CD4-positive, alpha-beta T cell treated with Interleukin-6 at 100 ng/mL for 8 hours (primary cell): ENCODE results near the gene SYT3.

Source experiments
- DNase-seq: peaks from one replicate; pipeline ENCODE4 v3.0.0-alpha.2; 2020; ENCODE audit warnings: mixed read lengths, low spot score

SYT3 gene

DNA sequence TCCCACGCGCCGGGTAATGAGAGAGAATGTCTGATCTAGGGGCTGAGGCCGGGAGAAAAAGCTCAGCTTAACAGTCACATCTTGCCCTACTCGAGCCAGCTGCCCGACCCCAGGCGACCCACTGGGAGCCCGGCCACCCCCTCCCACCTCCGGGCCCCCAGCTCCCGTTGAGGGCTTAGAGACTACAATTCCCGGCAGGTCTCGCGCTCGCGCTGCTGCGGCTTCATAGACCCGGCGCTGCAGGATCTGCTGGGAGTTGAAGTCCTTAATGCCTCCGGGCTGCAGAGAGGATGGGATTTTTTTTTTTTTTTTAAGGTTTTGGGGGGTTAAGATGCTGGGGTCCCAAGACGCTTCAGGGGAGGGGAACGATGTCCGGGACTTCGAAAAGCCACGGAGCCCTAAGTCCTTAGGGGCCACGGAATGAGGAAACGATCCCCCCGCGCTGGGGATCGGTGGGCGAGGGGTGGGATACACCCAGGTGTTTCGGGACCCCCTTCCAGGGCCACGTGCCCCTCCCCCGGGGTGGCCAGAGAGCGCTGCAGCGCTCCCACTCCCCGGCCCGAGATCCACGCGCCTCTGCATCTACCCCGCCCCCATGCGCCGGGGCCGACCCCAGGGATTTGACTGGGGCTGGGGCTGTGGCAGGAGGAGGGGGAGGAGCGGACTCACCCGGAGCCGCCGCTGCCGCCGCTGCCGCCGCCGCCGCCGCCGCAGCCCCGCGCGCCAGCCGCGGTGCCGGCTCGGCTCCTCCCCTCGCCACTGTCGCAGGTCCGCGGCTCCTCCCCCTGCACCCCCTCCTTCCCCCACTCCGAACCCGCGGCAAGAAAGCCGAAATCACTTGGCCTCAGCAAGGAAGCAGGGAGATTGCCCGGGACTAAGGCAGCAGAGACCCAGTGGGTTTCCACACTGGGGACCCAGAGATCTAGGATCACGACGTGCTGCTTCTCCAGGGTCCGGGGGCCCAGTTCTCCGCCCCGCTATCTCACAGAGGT, at the start of gene SYT3:
SYT3 (minus strand) TSS at position 761 of the 992 bp plus-strand sequence. CDS start 2,470 bp downstream, outside the sequence.
- DNase-seq: no peak

- DNase-seq: no peak
These were observed 49.1 kb upstream of the SYT3 start for GRCh38 chr19:50688766-50689165.

- no peak for DNase-seq
These were observed 46.8 kb upstream of the SYT3 start for GRCh38 chr19:50686310-50687032.

DNA sequence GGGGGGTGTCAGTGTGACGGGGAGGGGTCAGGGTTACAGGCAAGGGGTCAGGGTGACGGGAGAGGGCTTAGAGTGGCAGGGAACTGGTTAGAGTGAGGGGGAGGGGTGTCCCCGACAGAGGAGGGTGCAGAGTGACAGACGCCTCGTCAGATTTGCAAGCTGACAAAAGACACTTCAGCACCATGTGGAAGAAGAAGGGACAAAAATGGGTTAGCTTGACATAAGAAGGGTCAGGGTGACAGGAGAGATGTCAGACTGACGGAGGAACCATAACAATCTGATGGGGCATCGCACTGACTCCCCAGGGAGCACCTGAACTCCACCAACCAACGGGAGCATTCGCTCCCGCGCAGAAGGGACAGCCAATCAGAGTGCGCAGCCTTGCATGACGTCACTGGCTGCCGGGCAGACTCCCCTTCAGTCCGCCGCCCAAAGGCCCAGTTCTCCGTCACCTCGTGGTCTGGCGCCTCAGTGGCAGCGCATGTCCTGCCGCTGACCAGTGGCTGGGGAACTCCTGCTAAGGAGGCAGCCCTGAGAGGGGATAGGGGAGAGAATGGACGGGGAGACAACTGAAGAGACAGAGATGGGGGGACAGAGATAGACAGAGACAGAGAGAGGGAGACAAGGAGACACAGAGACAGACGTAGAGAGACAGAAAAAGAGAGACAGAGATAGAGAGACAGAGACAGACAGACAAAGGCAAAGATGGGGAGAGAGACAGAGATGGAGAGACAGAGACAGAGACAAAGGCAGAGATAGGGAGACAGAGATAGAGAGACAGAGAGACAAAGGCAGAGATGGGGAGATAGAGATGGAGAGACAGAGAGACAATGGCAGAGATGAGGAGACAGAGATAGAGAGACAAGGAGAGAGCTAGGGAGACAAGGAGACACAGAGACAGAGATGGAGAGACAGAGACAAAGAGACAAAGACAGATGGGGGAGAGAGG, 39.8 kb upstream of the SYT3 start:
- DNase-seq: peak; percentile 55

- DNase-seq: no peak
These were observed 38.6 kb upstream of the SYT3 start for GRCh38 chr19:50678323-50678722.

- no peak for DNase-seq
These were observed 38.0 kb upstream of the SYT3 start for GRCh38 chr19:50677636-50678035.

- no peak for DNase-seq
These were observed 37.0 kb upstream of the SYT3 start for GRCh38 chr19:50676625-50677197.

GRCh38 chr19:50673118-50673517, 33.4 kb upstream of the SYT3 start:
- no peak for DNase-seq

DNA sequence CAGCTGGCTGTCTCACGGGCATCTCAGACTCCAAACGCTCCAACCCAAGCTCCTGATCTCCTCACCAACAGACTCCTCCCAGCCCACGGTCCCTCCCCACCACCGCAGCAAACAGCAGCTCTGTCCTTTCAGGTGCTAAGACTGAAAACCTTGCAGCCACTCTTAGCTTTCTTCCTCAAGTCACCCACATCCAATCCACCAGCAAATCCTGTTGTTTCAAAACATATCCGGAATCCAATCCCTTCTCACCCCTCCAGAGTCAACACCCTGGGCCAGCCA, 30.4 kb upstream of the SYT3 start:
- no peak for DNase-seq

DNA sequence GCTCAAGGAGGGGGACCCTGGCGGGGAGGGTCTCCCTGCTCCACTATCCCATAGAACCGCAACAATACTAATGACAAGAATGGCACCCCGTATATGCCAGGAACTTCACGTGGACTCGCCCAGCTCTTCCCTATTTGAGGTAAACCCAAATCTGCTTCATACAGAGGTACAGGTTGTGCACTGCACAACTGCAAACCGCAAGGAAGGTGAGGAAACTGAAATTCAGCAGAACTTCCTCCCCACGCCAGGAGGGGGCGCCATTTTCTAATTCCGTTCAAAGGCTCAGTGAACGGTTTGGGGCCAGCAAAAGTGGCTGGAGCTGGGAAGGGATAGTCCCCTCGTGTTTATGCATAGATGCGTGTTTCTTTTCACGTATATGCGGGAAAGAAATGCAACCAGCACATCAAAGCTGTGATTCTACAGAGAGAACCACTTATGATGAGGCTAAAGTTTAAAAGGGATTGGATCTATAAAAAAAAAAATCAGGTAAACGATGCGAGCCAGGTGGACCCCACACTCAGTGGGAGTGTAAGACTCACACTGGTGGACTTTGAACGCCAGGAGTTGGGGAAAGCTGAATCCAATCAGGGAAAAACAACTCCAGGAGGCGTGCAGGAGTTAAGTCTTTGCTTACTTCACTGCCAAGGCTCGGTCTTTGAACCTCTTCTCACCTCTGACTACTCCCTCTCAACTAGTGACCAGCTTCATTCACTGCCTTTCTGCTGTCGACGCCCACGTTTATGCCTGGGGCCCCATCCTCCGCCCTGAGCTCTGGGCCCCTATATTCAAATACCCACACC, 29.8 kb upstream of the SYT3 start:
- DNase-seq: no peak

- DNase-seq: no peak
These were observed 29.2 kb upstream of the SYT3 start for GRCh38 chr19:50668879-50669278.

DNA sequence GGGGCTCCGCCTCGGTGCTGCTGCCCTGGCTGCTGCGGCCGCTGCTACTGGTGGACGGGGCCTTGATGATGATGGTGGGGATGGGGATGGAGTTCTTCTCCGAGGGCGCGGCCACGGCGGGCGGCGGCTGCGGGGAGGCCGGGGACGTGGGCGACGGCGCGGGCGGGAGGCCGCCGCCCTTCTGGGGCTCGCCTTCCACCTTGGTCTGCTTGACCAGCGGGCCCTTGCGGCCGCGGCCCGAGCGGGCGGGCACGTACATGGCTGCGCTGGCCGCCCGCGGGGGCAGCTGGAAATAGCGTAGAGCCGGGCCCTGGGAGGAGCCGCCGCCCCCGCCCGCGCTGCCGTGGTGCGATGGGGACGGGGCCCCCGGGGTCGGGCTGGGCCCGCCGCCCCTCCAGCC, 28.7 kb upstream of the SYT3 start:
- no peak for DNase-seq

- DNase-seq: no peak
These were observed 28.1 kb upstream of the SYT3 start for GRCh38 chr19:50667759-50668231.

GRCh38 chr19:50667177-50667758, 27.6 kb upstream of the SYT3 start:
- DNase-seq: no peak

GRCh38 chr19:50666346-50667176, 26.9 kb upstream of the SYT3 start:
- DNase-seq: no peak

- no peak for DNase-seq
These were observed 24.5 kb upstream of the SYT3 start for GRCh38 chr19:50664204-50664603.

DNA sequence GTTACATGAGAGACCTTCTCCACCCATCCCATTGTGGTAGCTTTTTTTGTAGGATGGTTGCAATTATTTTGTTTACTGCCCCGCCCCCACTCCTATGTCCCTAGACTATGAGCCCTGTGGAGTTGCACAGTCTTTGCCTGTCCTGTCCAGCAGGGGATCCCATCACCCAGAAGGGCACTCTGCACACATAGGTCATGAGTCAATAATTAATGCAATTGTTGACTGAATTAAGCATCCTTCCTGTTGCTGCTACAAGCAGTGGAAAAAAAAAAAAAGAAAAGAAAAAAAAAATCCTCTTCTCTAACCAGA, 23.8 kb upstream of the SYT3 start:
- DNase-seq: no peak

DNA sequence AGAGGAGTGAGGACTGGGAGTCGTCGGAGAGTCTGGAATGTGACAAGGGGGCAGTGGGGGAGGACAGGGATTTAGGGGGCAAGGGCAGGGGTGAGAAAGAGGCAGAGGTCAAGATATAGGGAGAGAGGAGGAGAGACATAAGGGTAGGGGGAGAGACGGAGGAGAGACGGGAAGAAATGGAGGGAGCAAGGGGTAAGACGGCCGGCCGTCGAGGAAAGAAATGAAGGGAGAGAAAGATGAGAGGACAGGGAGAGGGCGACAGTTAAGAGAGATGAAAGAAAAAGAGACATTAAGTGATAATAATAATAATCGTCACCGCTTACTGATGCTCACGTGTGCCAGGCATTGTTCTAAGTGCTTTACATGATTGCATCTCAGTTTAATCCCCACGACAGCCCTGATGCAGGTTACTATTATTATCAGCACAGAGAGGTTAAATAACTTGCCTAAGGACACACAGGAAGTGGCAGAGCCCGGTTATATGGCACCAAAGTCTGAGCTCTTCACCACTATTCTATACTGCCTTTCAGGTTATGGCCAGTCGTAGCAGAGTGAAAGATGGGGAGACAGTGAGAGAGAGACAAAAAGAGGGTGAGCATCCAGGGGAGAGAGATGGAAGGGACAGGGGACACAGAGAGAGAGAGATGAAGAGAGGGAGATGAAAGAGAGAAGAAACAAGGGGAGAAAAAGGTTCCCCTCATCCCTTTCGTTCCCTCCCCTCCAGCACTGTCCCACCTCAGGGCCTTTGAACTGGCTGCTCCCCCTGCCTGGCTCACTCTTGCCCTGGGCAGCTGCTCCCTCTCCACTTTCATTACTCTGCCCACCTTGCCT, 23.2 kb upstream of the SYT3 start:
- DNase-seq: no peak
